GM12864 (cell line): Measurements from ENCODE around the gene USP32.

Experiments used
- DNase-seq: peaks from one replicate; pipeline ENCODE4 v3.0.0-alpha.2; 2011; ENCODE audit warnings: low read depth
- H3K4me3 ChIP-seq: 2 replicates; pipeline ENCODE4 v1.5.1; 2011; ENCODE audit warnings: mild to moderate bottlenecking, low read depth, low read length, control low read depth
- CTCF ChIP-seq: IDR thresholded peaks from 2 replicates; pipeline ENCODE4 v1.5.1; 2011; ENCODE audit warnings: low read depth, mild to moderate bottlenecking, moderate library complexity, low read length, control low read depth, inconsistent platforms; ENCODE audit errors: missing control alignments

Gene USP32

GRCh38 chr17:60129164-60129563 lies 262.8 kb downstream of the USP32 start:
- DNase-seq: no peak
- H3K4me3 ChIP-seq: no peak overlapping the region
- TF ChIP-seq CTCF: no peak
